ENCODE results near the gene SH2D3A.

GRCh38 chr19:6802336-6803035, 35.3 kb upstream of the SH2D3A start:
- no peak for TF ChIP-seq FOXP1 (CRISPR knock-in tag; IDR thresholded peaks at IDR 0.05; ENCODE audit: borderline replicate concordance)
- TF ChIP-seq GABPB1 (CRISPR knock-in tag; IDR thresholded peaks at IDR 0.05), result no peak
- TF ChIP-seq CTCF (IDR thresholded peaks at IDR 0.05), result no peak
- no peak for TF ChIP-seq MAX (CRISPR knock-in tag; IDR thresholded peaks at IDR 0.05)
- TF ChIP-seq CBFB (CRISPR knock-in tag; IDR thresholded peaks at IDR 0.05; ENCODE audit: low read depth), result no peak
- no peak for TF ChIP-seq HMGXB4 (CRISPR knock-in tag; IDR thresholded peaks at IDR 0.05)
- TF ChIP-seq FOXK1 (CRISPR knock-in tag; IDR thresholded peaks at IDR 0.05), result no peak
- no peak for TF ChIP-seq AFF4 (CRISPR knock-in tag; IDR thresholded peaks at IDR 0.05; ENCODE audit: borderline replicate concordance)
- TF ChIP-seq NR1H2 (CRISPR knock-in tag; IDR thresholded peaks at IDR 0.05), result no peak
- no peak for TF ChIP-seq ZBTB21 (CRISPR knock-in tag; IDR thresholded peaks at IDR 0.05; ENCODE audit: borderline replicate concordance)
- TF ChIP-seq HMGA2 (CRISPR knock-in tag; IDR thresholded peaks at IDR 0.05), result no peak
- no peak for TF ChIP-seq NR3C1 (CRISPR knock-in tag; conservative IDR thresholded peaks at IDR 0.05; ENCODE audit: low read depth)
- no peak for TF ChIP-seq ATF6 (CRISPR knock-in tag; IDR thresholded peaks at IDR 0.05)
